NK-92 (cell line): ENCODE results near the gene ERICH4.

ENCODE experiments used
- DNase-seq: peaks from one replicate; lab custom pipeline; 2025; ENCODE audit not compliant: unreplicated experiment; lab: John Stamatoyannopoulos, UW

ERICH4 gene

DNA sequence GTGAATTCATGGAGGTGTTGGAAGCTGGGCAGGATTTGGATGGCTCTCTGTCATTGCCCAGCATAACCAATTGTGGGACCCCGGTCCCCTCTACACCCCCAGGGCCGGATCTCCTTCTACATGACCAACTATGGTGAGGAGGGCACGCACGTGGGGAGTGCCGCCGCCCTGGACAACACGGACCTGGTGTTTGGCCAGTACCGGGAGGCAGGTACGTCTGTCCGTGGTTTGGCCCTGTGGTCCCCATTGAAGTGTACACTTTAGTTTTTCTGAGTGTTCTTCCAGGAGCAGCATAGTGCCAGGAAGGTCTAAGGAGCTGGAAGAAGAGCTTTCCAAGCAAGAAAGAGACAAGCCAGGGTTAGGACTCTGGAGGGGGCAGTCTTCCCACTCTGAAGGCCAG is 29.0 kb upstream of the ERICH4 start:
- no peak for DNase-seq

DNA sequence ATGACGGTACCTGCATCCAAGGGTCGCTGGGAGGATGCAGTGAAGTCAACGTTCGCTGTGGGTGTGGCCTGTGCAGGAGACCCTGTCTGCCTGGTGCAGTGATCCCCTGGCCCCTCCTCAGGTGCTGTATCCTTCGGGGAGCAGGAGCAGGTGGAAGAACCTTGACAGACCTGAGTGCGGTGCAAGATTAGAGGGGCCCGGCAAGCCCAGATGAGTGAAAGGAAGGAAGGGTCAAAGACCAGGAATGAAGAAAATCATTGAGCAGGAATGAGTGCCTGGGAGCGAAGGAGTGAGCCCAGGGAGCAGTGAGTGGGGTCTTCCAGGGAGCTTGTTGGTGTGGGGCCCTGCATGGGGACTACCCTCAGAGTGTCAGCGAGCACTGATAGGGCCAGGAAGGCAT is 28.5 kb upstream of the ERICH4 start:
- no peak for DNase-seq

DNA sequence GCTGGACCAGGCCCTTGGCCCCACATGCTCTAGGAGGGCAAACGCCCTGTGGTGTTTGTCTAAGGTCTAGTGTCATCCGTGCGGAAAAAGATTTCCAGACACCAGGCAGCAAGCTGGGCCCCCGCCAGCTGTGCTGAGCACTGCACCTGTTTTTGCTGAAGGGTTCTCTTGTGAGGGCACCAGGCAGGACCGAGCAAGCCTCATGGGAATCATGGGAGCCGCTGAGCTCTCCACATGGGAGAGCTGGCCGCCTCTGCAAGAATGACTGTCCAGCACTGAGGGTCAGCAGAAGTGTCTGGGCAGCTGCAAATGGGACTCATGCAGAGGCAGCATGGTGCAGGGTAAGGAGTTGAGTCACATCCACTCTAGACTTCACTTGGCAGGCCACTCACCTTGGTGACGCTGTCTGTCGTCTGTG is 27.8 kb upstream of the ERICH4 start:
- no peak for DNase-seq

DNA sequence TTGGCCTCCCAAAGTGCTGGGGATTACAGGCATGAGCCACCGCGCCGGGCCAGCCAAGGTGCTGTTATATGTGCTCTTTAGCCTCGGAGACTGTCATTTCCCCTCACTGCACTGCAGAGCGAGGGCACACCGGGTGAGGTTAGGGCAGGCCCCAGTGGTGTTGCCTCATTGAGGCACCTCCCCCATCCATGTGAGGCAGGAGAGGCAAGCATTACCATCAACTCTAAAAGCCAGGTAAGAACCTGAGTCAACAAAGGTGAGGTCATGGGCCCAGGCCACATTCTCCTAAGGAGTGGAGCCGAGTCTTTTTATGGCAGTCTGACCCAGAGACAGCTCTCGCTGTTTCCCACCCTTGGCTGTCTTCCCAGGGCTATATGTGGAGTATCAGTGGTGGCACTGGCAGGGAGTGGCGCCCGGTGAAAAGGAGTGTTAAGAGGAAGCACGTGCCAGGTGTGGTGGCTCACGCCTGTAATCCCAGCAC is 26.7 kb upstream of the ERICH4 start:
- no peak for DNase-seq

DNA sequence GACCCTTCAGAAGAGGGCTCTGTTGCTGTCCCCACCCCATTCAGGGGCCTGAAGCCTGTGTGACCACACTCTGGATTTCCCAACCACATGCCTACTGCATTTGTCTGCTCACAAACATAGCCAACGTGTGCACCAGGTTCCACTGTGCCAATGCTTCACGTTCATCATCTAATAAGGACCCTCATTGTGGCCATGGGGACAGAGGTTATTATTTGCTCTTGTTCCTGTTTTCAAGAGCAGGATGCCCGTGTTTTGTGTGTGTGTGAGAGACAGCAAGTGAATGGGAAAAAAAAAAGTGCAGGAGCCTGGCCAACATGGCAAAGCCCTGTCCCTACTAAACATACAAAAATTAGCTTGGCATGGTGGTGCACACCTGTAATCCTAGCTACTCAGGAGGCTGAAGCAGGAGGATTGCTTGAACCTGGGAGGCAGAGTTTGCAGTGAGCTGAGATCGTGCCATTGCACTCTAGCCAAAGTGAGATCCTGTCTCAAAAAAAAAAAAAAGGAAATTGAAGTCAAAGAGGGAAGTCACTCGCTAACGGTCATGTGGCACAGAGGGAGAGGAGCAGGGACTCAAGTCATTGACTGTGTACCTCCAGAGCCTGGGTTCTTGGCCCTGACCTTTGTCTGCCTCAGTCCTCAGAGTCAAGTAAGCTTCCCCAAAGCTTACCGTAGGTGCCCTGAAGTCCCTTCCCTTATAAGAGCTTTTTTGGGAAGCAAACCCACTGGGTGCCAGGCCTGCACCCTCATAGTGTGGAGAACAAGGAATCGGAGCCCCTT is 22.7 kb upstream of the ERICH4 start:
- DNase-seq: no peak

DNA sequence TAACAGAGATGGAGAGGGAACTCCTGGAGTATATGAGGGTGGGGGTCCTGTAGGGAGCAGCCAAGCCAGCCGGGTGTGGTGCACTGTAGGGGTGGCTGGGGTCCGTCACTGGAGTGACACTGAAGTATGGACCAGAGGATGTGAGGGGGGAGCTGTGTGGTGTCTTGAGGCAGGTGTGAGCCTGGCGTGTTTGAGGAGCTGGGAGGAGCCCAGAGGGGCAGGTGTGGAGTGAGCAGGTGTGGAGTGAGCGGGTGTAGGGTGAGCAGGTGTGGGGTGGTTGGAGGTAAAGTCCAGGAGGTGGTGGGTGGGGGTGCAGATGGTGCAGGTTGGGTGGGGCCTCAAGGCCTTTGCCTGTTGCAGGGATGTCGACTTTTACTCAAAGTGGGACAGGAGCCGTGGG is 21.6 kb upstream of the ERICH4 start:
- no peak for DNase-seq

DNA sequence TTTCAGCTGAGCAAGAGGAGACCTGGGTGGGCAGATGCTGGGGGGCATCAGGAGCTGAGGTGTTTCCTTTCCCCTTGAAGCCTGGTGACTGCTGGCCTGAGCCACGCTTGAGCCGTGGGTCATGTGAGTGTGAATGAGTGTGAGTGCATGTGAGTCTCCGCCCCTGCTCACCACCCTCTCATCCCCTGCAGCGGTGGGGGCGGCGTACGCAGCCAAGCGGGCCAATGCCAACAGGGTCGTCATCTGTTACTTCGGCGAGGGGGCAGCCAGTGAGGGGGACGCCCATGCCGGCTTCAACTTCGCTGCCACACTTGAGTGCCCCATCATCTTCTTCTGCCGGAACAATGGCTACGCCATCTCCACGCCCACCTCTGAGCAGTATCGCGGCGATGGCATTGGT is 21.0 kb upstream of the ERICH4 start:
- no peak for DNase-seq

DNA sequence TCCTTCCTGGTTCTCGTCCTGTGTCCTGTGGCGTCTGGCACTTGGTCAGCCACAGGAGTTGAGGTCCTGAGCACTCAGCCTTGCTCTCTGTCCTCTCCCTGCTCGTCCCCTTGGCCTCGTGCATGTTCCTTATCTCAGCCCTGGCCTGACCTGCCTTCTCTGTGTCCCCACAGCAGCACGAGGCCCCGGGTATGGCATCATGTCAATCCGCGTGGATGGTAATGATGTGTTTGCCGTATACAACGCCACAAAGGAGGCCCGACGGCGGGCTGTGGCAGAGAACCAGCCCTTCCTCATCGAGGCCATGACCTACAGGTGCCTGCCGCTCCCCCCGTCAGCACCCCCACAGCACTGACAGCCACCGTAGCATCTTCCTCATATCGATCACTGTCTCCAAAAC is 20.5 kb upstream of the ERICH4 start:
- DNase-seq: no peak

DNA sequence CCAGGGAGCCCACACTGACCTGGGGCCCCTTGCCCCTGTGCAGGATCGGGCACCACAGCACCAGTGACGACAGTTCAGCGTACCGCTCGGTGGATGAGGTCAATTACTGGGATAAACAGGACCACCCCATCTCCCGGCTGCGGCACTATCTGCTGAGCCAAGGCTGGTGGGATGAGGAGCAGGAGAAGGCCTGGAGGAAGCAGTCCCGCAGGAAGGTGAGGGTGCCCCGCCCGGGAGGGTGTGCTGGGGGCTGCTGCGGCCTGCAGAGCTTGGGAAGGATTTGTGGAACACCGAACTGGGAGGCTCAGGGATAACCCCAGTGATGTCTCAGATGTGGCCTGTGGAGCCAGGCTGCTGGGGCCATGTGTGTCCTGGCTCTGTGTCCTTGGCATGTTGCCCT is 20.0 kb upstream of the ERICH4 start:
- no peak for DNase-seq

DNA sequence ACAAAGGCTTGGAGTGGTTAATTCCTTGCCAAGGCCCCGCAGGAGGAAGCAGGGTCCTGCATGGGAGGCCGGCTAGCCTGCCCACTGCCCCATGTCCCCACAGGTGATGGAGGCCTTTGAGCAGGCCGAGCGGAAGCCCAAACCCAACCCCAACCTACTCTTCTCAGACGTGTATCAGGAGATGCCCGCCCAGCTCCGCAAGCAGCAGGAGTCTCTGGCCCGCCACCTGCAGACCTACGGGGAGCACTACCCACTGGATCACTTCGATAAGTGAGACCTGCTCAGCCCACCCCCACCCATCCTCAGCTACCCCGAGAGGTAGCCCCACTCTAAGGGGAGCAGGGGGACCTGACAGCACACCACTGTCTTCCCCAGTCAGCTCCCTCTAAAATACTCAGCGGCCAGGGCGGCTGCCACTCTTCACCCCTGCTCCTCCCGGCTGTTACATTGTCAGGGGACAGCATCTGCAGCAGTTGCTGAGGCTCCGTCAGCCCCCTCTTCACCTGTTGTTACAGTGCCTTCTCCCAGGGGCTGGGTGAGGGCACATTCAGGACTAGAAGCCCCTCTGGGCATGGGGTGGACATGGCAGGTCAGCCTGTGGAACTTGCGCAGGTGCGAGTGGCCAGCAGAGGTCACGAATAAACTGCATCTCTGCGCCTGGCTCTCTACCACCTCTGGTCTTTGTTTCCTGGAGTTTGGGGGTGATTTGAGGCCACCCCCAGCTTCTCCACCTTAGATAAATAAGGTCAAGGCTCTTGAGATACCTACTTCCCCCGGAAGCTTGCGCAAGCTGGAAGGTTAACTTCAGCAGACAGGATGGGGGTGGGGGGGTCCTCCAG is 18.4 kb upstream of the ERICH4 start:
- DNase-seq: no peak

DNA sequence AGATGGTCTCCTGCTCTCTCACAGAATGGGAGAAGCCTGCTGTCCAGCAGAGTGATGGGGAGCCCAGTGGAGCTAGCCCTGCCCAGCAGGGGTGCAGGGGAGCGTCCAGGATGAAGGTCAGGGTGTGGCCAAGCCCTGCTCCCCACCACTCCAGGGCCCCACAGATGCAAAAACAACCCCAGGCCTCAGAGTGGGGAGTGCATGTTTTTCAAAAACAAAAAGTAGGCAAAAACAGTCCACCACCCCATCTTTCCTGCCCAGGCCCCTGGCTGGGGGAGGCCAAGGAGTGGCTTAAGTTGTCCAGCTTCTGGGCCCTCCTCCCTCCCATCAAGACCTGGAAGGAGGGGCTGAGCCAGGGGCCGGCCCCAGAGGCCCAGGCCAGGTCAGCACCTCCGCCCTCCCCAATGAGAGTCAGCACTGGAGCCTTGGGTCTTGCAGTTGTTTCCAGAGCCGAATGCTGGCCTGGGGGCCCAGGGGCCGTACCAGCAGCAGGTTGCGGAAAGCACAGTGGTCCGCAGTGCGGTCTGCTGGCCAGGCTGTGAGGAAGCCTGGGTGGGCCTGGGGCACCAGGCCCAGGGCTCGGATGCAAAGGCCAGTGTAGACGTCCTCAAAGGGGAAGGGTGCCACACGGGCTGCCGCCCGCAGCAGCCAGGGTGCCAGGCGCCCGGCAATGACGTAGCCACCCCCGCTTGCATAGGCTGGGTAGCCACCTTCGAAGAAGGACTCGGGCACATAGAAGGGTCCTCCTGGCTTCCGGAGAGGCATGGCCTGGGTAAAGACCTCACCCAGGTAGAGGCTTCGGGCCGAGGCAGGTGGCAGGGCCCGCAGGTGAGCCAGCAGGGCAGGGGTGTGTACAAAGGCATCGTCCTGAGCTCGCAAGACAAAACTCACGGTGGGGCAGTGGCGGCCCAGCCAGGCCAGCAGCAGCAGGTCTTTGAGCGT is 17.5 kb upstream of the ERICH4 start:
- no peak for DNase-seq

DNA sequence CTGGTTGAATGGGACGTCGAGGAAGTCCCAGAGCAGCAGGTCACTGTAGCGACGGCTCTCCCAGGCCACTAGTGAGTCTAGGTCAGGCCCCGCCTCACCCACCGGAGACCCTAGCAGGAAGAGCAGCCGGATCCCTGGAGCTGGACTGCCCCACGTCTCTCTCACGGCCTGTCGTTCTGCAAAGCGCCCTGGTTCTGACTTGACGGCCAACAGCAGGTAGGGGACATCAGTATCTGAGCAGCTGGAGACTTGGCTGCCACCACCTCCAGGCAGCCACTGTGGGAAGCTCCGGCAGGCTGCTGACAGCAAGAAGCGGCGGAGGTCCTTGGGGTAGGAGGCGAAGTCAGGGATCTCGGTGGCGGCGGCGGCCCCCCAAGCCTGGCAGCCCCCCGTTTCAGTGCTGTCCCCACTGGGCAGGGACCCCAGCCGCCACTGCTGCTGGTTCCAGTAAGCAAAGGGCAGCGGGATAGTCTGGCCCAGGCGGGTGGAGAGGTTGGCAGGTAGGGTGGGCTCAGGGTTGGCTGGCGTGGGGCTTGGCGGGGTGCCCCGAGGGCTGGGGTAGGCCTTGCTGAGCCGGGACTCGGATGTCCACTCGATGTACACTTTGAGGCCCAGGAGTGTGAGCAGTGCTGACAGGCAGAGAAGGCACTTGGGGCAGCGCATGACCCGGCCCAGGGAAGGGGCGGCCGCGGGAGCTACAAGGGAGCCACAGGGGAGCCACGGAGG is 16.7 kb upstream of the ERICH4 start:
- DNase-seq: no peak

DNA sequence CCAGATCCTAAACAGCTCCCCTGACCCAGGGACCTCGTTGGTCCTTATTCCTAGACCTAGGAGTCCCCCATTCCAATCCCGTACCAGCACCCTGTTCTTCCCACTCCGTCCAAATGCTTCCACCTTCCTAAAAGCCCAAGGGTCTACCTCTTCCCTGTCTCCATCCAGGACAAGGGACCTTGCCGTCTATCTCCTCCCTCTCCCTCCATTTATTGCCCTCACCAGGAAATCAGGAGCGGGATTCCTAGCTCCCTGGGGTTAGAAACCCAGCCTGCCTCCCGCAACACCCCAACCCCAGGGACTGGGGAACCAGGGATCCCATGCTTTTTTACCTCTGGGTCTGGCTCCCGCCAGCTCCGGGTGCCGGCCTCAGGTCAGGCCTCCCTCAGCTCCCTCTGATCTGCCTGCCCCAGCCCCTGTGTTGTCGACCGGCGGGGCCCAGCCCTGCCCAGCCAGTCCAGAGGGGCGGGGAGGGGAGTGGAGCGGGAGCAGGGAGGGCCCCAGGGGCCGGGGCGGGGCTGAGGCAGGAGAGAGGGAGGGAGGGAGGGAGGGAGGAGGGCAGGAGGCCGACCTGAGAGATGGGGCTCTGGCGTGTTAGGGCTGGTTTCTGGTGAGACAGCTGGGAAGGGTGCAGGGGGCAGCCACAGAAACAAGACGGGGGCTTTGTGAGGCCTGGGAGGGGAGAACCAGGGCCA is 15.9 kb upstream of the ERICH4 start, which contains the start of gene B3GNT8:
Gene B3GNT8 (minus strand): TSS at position 423 of the 695 bp plus-strand sequence. CDS start 596 bp downstream, outside the sequence.
- DNase-seq: no peak

DNA sequence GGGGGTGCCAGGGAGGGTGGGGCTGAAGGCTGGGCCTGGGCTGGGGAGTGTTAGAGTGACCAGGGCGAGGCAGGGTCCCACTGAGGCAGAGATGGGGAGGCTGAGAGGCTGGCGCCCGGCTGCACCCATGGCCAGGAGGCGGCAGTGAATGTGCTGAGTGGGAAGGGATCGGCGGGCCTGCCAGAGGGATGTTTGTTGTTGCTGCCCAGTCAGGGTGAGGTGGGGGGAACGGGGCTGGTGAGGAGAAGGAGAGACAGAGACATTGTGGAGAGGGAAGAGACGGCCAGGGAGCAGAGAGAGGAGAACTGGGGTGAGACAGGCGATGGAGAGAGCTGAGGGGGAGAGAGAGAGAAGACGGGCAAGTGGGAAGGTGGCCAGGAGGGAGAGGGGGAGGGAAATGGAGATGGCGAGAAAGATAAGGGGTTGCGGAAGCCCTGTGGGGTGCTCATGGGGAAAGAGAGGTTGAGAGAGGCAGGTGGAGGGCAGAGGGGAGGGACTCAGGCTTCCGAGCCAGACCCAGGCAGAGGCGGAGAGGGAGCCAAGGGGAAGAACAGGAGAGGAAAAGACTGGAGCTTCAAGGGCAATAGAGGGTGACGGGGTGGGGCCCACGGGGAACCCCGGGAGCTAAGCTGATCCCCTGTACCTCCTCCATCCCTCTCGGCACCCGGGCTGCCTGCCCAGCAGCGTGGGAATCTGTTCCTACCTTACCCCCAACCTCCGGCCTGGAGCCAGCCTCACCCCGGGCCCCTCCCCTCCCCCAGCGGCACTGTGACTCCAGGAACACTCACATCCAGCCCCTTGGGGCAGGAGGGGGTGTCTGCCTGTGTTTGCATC is 15.1 kb upstream of the ERICH4 start:
- DNase-seq: no peak

DNA sequence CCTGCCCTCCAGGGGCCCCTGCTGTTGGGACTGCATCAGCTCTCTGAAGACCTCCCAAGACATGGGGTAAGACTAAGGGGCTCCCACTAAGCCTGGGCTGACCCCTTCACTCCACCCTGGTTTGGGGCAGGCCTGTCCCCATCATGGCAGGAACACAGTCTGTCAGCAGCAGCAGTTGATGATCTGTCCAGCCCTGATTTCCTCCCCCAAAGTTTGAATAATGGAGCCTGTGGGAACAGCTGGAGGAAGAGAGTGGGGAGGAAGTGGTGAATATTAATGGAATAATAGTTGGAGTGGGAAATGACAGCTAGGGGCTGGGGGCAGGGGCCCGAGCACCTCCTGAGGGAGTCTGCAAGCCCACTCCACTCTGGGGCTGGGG is 14.5 kb upstream of the ERICH4 start:
- no peak for DNase-seq

DNA sequence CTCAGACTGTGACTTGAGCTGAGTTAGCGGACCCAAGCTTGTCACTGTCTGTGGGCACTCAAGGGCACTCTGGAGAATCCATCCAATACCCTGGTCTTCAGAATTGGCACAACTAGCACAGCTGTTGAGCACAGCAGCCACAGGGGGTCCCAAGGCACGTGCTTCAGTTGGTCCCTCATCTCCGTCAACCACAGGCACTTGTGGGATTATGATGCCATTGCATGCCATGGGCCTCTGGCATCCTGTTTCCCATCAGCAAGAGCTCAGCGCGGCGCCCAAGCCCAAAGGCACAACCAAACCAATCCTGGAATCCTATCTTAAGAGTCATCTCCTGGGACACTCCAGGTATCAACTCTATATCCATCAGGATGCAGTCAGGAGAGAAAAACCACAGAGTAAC is 12.0 kb upstream of the ERICH4 start:
- no peak for DNase-seq

DNA sequence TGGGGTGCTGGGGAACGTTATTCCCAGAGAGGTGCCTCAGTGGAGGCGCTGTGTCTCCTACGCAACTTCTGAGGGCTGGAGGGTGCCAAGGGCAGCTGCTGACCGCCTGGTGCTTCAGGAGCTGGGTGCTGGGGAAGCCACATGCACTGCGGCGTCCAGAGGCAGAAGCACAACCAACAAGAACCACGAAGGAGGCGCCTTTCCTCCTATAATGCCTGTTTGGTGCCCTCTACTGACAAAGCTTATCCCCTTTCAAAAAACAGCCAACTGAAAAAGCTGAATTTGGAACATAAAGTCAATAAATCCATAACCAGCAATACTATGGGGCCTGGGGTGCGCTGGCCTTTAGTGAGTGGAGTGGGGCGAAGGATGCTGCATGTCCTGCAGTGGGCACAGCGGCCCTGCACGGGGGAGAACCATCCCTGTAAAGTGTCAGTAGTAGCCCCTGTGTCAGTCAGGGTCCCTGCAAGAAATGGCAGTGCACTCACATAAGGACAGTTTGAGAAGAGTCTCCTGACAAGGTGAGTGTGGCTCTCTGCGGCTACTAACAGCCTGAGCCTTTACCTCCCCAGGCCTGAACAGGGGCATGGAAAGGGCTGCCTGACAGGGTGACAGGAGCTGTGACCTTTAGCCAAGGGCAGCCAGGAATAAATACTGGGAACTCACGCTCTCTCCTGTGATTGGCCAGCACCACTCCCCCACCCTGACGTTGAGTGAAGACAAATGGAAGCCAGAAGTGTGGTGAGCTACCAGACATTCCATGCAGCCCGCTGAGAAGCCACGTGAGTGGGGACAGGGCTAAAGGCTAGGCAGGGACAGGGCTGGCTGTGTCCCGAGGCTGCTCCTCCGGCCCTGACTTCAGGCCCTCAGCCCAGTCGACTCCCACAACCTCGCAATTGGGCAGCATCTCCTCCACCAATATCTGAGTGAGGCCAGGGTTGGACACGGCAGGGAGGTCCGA is 11.2 kb upstream of the ERICH4 start:
- no peak for DNase-seq

DNA sequence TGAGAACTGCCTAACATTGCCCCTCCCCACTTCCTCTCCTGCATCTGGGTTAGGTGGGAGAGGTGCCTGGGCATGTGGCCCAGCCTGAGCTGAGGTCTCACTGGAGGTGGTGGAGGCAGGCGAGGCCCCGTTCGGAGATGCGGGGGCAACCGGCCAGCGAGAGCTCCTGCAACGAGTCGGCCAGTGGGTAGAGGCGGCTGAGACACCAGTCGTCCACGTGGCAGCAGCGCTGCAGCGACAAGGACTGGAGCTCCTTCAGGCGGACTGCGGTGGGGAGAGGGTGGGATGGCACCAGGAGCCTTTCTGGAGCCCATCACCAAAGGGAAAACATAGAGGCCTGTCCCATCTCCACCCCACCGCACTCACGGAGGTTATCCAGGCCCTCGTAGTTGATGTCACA is 9.8 kb upstream of the ERICH4 start:
- no peak for DNase-seq
